ENCODE data around the gene TMEM144. TPM values are rescaled to one million over a fixed set of nuclear protein-coding genes. Genes with fewer than 3 reads are reported as not detected.

Gene TMEM144
- total RNA-seq: 1 to 10 TPM; 2.6 to 2.8 TPM
- under 1 TPM; 0.56 to 0.58 TPM for polyA plus RNA-seq

DNA sequence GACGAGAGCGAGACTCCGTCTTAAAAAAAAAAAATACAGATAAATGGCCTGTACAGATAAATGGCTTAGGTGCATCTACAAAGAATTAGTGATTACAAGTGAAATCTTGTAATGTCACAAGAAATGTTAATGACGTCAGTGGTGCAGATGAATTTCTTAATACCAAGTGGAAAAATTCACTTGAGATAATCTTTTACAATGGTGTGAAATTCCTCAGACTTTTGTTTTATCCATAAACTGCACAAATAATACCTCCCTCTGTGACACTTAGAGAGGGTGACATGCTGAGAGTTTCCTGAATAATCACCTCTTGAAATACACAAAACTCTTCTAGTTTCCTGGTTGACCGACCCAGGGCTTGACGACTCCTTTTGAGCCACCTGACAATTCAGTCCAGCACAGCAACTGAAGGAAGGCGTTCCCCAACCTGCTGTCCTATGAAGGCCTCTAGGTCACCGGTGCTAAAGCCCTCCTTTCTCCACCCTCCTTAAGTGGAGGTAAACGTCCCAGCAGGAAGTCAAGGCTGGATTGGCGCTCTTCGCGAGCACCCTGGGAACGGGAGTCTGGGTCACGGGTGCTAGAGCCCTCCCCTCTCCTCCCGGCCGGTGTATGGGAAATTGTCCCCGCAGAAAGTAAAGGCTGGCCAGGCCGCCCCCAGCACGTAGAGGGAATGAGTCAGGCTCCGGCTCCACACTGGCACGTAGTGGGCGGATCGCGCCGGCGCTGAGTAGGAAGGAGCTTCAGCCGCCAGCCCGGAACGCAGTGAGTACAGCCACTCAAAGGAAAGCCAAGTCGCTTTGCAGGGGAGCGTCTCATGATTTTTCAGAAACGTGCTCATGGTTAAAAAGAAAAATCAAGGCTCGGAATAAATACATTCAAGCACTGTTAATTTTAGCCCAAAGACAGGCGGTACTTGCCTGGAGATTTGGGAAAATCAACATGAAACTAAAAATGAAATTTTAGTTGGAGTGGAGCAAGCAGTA is at the start of gene TMEM144:
TMEM144 (plus strand) TSS at position 662 of the 983 bp plus-strand sequence. CDS start 2,182 bp downstream, outside the sequence.
- peak in 1 of 2 donors; percentile 62 for TF ChIP-seq RXRA (IDR thresholded peaks at IDR 0.05)
- peak in 1 of 2 donors; percentile 45 for TF ChIP-seq EGR1 (IDR thresholded peaks at IDR 0.05; ENCODE audit: low read depth in 2 of 2)
- peak; percentile 68 to 87 for TF ChIP-seq JUND (IDR thresholded peaks at IDR 0.05)
- TF ChIP-seq GABPA (IDR thresholded peaks at IDR 0.05 in 1 of 2, conservative IDR thresholded peaks at IDR 0.05 in 1 of 2): no peak
- TF ChIP-seq TAF1 (conservative IDR thresholded peaks at IDR 0.05): no peak
- peak; percentile 44 for TF ChIP-seq SP1 (IDR thresholded peaks at IDR 0.05)
- TF ChIP-seq, protein P1, sequence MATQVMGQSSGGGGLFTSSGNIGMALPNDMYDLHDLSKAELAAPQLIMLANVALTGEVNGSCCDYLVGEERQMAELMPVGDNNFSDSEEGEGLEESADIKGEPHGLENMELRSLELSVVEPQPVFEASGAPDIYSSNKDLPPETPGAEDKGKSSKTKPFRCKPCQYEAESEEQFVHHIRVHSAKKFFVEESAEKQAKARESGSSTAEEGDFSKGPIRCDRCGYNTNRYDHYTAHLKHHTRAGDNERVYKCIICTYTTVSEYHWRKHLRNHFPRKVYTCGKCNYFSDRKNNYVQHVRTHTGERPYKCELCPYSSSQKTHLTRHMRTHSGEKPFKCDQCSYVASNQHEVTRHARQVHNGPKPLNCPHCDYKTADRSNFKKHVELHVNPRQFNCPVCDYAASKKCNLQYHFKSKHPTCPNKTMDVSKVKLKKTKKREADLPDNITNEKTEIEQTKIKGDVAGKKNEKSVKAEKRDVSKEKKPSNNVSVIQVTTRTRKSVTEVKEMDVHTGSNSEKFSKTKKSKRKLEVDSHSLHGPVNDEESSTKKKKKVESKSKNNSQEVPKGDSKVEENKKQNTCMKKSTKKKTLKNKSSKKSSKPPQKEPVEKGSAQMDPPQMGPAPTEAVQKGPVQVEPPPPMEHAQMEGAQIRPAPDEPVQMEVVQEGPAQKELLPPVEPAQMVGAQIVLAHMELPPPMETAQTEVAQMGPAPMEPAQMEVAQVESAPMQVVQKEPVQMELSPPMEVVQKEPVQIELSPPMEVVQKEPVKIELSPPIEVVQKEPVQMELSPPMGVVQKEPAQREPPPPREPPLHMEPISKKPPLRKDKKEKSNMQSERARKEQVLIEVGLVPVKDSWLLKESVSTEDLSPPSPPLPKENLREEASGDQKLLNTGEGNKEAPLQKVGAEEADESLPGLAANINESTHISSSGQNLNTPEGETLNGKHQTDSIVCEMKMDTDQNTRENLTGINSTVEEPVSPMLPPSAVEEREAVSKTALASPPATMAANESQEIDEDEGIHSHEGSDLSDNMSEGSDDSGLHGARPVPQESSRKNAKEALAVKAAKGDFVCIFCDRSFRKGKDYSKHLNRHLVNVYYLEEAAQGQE (IDR thresholded peaks at IDR 0.05): peak; percentile 19
- no peak for TF ChIP-seq RAD21 (IDR thresholded peaks at IDR 0.05)
- peak; percentile 26 for TF ChIP-seq YY1 (IDR thresholded peaks at IDR 0.05)
- no peak for TF ChIP-seq HNF4A (conservative IDR thresholded peaks at IDR 0.05)
- Histone ChIP-seq H3K9ac (ENCODE audit: low read depth in 1 of 2, low read length in 2 of 2) (peak within 1 kb of the TSS; percentile 63 to 85), H3K27ac (ENCODE audit: low read depth in 1 of 2, low read length in 2 of 2) (peak within 1 kb of the TSS; percentile 81 to 88), H3K9me3 (ENCODE audit: control insufficient read depth in 4 of 4, low read length in 3 of 4) (no peaks in the 10 kb centered on the region), H3K4me1 (ENCODE audit: control insufficient read depth in 4 of 4, insufficient read depth in 4 of 4, low read length in 3 of 4) (peaks cover 0 to 8% (median 6%) of the 10 kb centered on the region in 4 donors), H3K4me3 (ENCODE audit: low read depth in 1 of 3, low read length in 3 of 3) (peak within 1 kb of the TSS; percentile 53 to 75 (median 57)), H3K27me3 (ENCODE audit: control insufficient read depth in 4 of 4, insufficient read depth in 4 of 4, low read length in 3 of 4) (no peaks in the 10 kb centered on the region), H3K36me3 (ENCODE audit: control insufficient read depth in 4 of 4, insufficient read depth in 3 of 4, low read depth in 1 of 4, low read length in 3 of 4) (no peaks in the 10 kb centered on the region)
- WGBS: 13% methylated on average over 34 of the region's 34 CpGs
- DNase-seq (ENCODE audit: low spot score): peak; percentile 72

DNA sequence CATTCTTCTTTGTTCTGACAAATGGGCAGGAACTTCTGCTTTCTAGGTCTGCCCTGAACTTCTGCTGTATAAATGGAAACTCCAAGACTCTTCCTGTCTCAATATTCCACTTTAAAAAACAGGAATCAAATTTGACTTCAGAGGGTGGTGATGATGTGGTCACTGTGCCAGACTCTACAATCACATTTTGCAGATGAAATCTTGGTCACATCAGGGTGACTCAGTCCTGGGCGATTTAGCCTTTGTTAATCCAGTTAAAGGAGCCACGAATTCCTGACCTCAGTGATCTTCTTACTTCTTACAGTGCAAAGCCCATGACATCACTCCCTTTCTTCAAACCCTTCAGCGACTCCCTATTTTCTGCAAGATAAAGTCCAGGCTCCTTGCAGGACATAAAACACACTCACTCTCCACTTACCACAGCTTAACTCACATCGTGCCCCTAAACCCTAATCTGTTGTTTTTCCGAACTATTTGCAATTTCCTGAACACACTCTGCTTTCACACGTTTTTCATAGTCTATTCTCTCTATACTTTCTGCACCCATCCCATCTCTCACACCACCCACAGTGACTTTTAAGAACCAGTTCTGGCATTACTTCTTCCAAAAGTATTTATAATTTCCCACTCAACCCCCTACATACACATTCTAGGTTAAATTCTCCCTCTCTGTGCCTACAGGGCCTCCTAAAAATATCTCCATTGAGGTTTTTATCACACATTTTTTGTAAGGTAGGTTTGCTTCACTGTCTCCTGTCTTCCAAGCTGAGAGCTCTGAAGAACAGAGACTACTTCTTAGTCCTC is 48.5 kb upstream of the TMEM144 start:
- H3K27ac ChIP-seq (ENCODE audit: low read depth in 1 of 2, low read length in 2 of 2): peak overlapping the region in 1 of 2 donors; percentile 33
- no peak overlapping the region for H3K9ac ChIP-seq (ENCODE audit: low read depth in 1 of 2, low read length in 2 of 2)
- H3K4me3 ChIP-seq (ENCODE audit: low read depth in 1 of 3, low read length in 3 of 3): no peak overlapping the region
- DNase-seq (ENCODE audit: low spot score): no peak
- WGBS: 48% methylated on average over 6 of the region's 6 CpGs
- TF ChIP-seq, protein P2, sequence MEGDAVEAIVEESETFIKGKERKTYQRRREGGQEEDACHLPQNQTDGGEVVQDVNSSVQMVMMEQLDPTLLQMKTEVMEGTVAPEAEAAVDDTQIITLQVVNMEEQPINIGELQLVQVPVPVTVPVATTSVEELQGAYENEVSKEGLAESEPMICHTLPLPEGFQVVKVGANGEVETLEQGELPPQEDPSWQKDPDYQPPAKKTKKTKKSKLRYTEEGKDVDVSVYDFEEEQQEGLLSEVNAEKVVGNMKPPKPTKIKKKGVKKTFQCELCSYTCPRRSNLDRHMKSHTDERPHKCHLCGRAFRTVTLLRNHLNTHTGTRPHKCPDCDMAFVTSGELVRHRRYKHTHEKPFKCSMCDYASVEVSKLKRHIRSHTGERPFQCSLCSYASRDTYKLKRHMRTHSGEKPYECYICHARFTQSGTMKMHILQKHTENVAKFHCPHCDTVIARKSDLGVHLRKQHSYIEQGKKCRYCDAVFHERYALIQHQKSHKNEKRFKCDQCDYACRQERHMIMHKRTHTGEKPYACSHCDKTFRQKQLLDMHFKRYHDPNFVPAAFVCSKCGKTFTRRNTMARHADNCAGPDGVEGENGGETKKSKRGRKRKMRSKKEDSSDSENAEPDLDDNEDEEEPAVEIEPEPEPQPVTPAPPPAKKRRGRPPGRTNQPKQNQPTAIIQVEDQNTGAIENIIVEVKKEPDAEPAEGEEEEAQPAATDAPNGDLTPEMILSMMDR (IDR thresholded peaks at IDR 0.05; ENCODE audit: low read depth, low read length, missing input control): no peak
- TF ChIP-seq RXRA (IDR thresholded peaks at IDR 0.05) (no peak), RAD21 (IDR thresholded peaks at IDR 0.05) (no peak), JUND (IDR thresholded peaks at IDR 0.05) (peak in 1 of 2 donors; percentile 20)
- no peaks in the 10 kb centered on the region for H3K9me3 ChIP-seq (ENCODE audit: control insufficient read depth in 4 of 4, low read length in 3 of 4)
- H3K27me3 ChIP-seq (ENCODE audit: control insufficient read depth in 4 of 4, insufficient read depth in 4 of 4, low read length in 3 of 4): no peaks in the 10 kb centered on the region
- no peaks in the 10 kb centered on the region for H3K4me1 ChIP-seq (ENCODE audit: control insufficient read depth in 4 of 4, insufficient read depth in 4 of 4, low read length in 3 of 4)
- H3K36me3 ChIP-seq (ENCODE audit: control insufficient read depth in 4 of 4, insufficient read depth in 3 of 4, low read depth in 1 of 4, low read length in 3 of 4): no peaks in the 10 kb centered on the region

All from liver (tissue), 9 donors.